Mucosa of stomach (tissue), 1 donor: ENCODE measurements around the gene RASL11B.

Source experiments
- H3K27me3 ChIP-seq: one replicate; pipeline ENCODE4 v1.7.0; 2013; ENCODE audit warnings: mild to moderate bottlenecking, low read length; ENCODE audit not compliant: control insufficient read depth, insufficient read depth
- H3K36me3 ChIP-seq: one replicate; pipeline ENCODE4 v1.7.0; 2013; ENCODE audit warnings: low read length; ENCODE audit not compliant: control insufficient read depth, insufficient read depth
- H3K4me1 ChIP-seq: one replicate; pipeline ENCODE4 v1.7.0; 2013; ENCODE audit warnings: mild to moderate bottlenecking, low read length; ENCODE audit not compliant: control insufficient read depth, insufficient read depth
- H3K4me3 ChIP-seq: one replicate; pipeline ENCODE4 v1.7.0; 2013; ENCODE audit warnings: low read length
- H3K9ac ChIP-seq: one replicate; pipeline ENCODE4 v1.7.0; 2013; ENCODE audit warnings: mild to moderate bottlenecking, low read length, moderate library complexity
- H3K9me3 ChIP-seq: one replicate; pipeline ENCODE4 v1.7.0; 2013; ENCODE audit warnings: mild to moderate bottlenecking, low read length, moderate library complexity; ENCODE audit not compliant: control insufficient read depth
- donor health status: Pancreatic carcinoma.

Gene RASL11B

GRCh38 chr4:52880994-52881393, 18.9 kb downstream of the RASL11B start:
- Histone ChIP-seq H3K4me1 (no peaks in the 10 kb centered on the region), H3K4me3 (no peak overlapping the region), H3K9me3 (no peaks in the 10 kb centered on the region), H3K27me3 (no peaks in the 10 kb centered on the region), H3K36me3 (no peaks in the 10 kb centered on the region), H3K9ac (no peak overlapping the region)

GRCh38 chr4:52883183-52883621, 21.1 kb downstream of the RASL11B start:
- Histone ChIP-seq H3K36me3 (no peaks in the 10 kb centered on the region), H3K9ac (no peak overlapping the region), H3K9me3 (no peaks in the 10 kb centered on the region), H3K4me1 (no peaks in the 10 kb centered on the region), H3K4me3 (no peak overlapping the region), H3K27me3 (no peaks in the 10 kb centered on the region)

DNA sequence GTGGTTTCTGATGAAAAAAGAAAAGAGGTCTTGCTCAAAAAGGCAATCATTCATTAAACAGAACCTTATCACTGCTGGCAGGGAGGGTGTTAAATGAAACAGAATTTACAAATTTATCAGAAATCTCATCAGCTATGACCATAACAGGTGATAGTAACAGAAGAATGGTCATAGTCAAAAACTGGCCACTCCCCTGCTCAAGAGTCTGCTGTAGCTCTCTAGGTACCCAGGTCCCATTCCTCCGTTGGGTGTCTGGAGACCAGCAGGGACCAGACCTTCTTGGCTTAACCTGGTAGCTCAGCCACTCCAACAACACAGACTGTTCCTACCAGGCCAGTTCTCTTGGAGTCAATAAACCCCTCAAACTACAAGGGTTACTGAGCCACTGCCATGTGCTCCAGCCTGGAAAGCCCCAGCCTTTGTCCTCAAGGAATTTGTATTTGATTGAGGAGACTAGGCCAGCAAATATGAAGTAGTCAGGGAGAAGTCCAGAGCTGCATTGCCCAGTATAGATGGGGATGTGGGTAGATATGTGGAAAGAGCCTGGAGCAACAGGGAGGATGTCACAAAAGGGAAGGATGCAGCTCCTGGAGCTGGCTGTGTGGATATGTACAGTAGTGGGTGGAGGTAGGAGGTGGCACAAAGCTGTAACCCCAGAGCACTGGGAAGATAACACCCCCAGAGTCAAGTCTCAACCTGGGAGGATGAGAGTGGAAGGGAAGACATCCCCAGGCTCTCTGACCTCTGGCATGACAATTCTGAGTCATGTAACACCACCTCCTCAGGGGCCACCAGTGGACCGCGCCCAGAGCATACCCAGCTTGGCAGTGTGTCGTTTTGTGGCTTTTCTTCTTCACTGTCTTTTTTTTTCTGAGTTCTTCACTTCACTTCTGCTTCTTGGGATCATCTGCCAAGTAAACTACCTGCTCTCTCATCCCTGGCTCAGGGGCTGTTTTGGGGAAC, 21.9 kb downstream of the RASL11B start:
- Histone ChIP-seq H3K9me3 (no peaks in the 10 kb centered on the region), H3K27me3 (no peaks in the 10 kb centered on the region), H3K4me3 (no peak overlapping the region), H3K4me1 (no peaks in the 10 kb centered on the region), H3K36me3 (no peaks in the 10 kb centered on the region), H3K9ac (no peak overlapping the region)

- Histone ChIP-seq H3K27me3 (no peaks in the 10 kb centered on the region), H3K9ac (no peak overlapping the region), H3K4me1 (no peaks in the 10 kb centered on the region), H3K9me3 (no peaks in the 10 kb centered on the region), H3K36me3 (no peaks in the 10 kb centered on the region), H3K4me3 (no peak overlapping the region)
Observed at GRCh38 chr4:52884994-52885393, 22.9 kb downstream of the RASL11B start.

DNA sequence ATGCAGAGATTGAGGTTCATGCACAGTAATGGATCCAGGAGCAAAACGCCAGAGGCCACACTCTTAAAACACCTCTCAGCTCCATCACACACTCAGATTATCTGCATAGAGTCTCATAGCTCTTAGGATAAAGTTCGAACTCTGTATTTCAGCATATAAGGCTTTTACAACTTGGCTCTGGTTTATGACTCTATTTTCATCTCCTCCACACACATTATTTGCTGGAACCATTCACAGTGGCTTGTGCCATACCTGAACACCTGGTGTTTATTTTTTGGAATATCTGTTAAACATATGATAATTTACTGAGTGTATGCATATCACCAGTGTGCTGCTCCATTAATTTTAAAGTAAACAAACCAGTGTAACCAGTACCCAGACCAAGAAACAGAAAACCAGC, 27.2 kb downstream of the RASL11B start:
- no peaks in the 10 kb centered on the region for H3K9me3 ChIP-seq
- H3K4me3 ChIP-seq, result no peak overlapping the region
- H3K36me3 ChIP-seq, result no peaks in the 10 kb centered on the region
- H3K9ac ChIP-seq, result no peak overlapping the region
- no peaks in the 10 kb centered on the region for H3K27me3 ChIP-seq
- no peaks in the 10 kb centered on the region for H3K4me1 ChIP-seq

DNA sequence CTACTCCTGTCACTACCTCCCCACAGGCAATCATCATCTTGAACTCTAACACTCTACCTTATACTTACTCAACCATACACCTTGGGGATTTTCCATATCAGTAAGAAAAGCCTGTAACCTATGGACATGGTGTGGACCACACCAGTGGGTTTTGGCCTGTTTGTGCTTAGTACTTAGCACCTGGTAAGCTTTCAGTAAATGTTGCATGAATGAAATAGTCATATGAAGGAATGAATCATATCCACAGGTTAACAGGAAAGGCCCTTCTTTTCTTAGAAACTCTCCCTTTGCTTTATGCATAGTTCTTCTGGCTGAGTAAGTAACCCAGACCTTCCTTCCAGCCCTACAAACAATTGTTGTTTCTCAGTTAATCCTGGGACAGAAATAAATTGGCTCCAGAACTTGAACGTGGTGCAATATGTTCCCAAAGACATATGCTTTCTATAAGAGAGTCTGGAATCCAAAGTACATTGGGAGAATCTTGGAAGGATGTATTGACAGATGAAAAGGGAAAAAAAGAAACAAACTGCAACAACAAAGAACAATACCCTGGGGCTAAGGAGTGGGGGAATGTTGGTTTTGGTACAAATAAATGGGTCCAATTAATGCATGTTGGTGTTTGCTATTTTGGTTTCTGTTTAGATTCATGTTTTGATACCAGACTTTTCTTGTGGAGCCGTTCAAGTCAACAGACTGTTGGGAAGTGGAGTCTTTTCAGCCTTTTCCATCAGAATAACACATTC, 27.8 kb downstream of the RASL11B start:
- Histone ChIP-seq H3K4me1 (no peaks in the 10 kb centered on the region), H3K27me3 (no peaks in the 10 kb centered on the region), H3K9me3 (no peaks in the 10 kb centered on the region), H3K9ac (no peak overlapping the region), H3K4me3 (no peak overlapping the region), H3K36me3 (no peaks in the 10 kb centered on the region)

DNA sequence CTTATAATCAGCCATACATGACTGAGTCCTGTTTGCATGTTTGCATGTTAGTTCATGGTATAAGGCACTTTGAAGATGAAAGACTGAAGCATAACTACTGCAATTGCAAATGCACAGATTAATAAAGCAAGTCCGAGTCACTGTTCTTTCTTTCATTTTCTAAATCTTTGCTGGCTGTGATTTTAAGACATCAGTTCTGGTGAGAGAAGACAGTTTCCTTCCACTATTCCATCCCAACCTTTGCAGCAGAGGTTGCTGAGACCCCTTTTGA, 28.3 kb downstream of the RASL11B start:
- no peaks in the 10 kb centered on the region for H3K36me3 ChIP-seq
- no peaks in the 10 kb centered on the region for H3K27me3 ChIP-seq
- no peak overlapping the region for H3K4me3 ChIP-seq
- H3K4me1 ChIP-seq, result no peaks in the 10 kb centered on the region
- no peak overlapping the region for H3K9ac ChIP-seq
- no peaks in the 10 kb centered on the region for H3K9me3 ChIP-seq

- Histone ChIP-seq H3K36me3 (no peaks in the 10 kb centered on the region), H3K4me1 (no peaks in the 10 kb centered on the region), H3K9me3 (no peaks in the 10 kb centered on the region), H3K27me3 (no peaks in the 10 kb centered on the region), H3K4me3 (no peak overlapping the region), H3K9ac (no peak overlapping the region)
Observed at GRCh38 chr4:52891743-52892142, 29.6 kb downstream of the RASL11B start.

- Histone ChIP-seq H3K9ac (no peak overlapping the region), H3K9me3 (no peaks in the 10 kb centered on the region), H3K4me1 (no peaks in the 10 kb centered on the region), H3K36me3 (no peaks in the 10 kb centered on the region), H3K27me3 (no peaks in the 10 kb centered on the region), H3K4me3 (no peak overlapping the region)
Observed at GRCh38 chr4:52892880-52893279, 30.8 kb downstream of the RASL11B start.

- no peaks in the 10 kb centered on the region for H3K27me3 ChIP-seq
- H3K9me3 ChIP-seq, result no peaks in the 10 kb centered on the region
- H3K4me3 ChIP-seq, result no peak overlapping the region
- H3K4me1 ChIP-seq, result no peaks in the 10 kb centered on the region
- H3K36me3 ChIP-seq, result no peaks in the 10 kb centered on the region
- H3K9ac ChIP-seq, result no peak overlapping the region
Observed at GRCh38 chr4:52894443-52894842, 32.3 kb downstream of the RASL11B start.

DNA sequence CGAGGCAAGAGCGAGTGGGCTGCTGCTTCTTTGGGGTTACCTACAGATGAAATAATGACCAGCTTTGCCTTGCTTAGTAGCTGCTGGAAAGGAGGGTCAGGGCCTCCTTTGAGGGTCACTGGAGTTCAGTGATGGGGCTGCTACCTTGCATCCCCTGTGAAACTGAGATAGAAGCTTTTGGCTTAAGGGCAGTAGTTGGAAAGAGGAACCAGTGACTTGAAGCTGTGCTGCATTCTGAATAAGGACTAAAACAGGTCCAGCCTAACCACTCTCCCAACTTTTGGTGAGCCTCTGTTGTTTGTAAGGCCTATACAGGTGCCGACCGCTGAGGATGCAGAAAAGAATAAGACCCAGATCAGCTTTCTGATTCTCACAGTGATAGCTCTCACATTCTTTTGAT, 41.2 kb downstream of the RASL11B start:
- Histone ChIP-seq H3K27me3 (no peaks in the 10 kb centered on the region), H3K4me1 (no peaks in the 10 kb centered on the region), H3K4me3 (no peak overlapping the region), H3K36me3 (no peaks in the 10 kb centered on the region), H3K9me3 (no peaks in the 10 kb centered on the region), H3K9ac (no peak overlapping the region)

DNA sequence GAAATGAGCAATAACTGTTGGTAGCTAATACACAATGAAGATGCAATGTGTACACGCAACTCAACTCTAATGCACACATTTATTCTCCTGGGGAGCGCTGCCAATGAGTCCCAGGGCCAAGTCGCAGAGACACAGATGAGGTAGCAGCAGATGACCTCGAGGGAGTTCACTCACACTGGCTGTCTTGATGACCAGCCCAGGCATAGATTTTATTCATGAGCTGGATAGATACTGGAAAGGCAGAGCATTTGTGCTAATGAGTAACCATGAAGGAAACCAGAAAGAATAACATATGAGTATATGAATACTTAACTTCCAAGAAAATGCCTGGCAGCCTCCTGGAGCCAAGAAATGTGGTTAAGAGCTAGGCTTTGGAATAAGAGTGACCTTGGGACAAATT, 42.3 kb downstream of the RASL11B start:
- no peaks in the 10 kb centered on the region for H3K4me1 ChIP-seq
- no peak overlapping the region for H3K4me3 ChIP-seq
- H3K27me3 ChIP-seq, result no peaks in the 10 kb centered on the region
- no peaks in the 10 kb centered on the region for H3K9me3 ChIP-seq
- H3K9ac ChIP-seq, result no peak overlapping the region
- H3K36me3 ChIP-seq, result no peaks in the 10 kb centered on the region
